Mesendoderm (in vitro differentiated cells): ENCODE data around the gene USP49.

Experiments
- DNase-seq: peaks from one replicate; pipeline ENCODE4 v3.0.0; 2013
- H2AK5ac ChIP-seq: 2 replicates; pipeline ENCODE4 v1.6.1; 2013; ENCODE audit warnings: low read length, inconsistent platforms
- H2BK120ac ChIP-seq: 2 replicates; pipeline ENCODE4 v1.6.1; 2013; ENCODE audit warnings: low read depth, mild to moderate bottlenecking, low read length, moderate library complexity, mixed read lengths
- H2BK15ac ChIP-seq: replicated peaks from 2 replicates; pipeline ENCODE4 v1.6.1; 2013; ENCODE audit warnings: low read depth, mild to moderate bottlenecking, moderate library complexity
- H2BK5ac ChIP-seq: 2 replicates; pipeline ENCODE4 v1.6.1; 2013; ENCODE audit warnings: low read length, inconsistent platforms
- H3K18ac ChIP-seq: 2 replicates; pipeline ENCODE4 v1.6.1; 2013; ENCODE audit warnings: mild to moderate bottlenecking, low read length, mixed read lengths
- H3K23ac ChIP-seq: one replicate; pipeline ENCODE4 v1.6.1; 2013; ENCODE audit warnings: low read length
- H3K27ac ChIP-seq: 2 replicates; pipeline ENCODE4 v1.5.1; 2013; ENCODE audit warnings: low read depth, mild to moderate bottlenecking, inconsistent platforms, low read length, moderate library complexity
- H3K27me3 ChIP-seq: 2 replicates; pipeline ENCODE4 v1.6.1; 2013; ENCODE audit warnings: low read length, control low read depth, mild to moderate bottlenecking, inconsistent platforms; ENCODE audit not compliant: insufficient read depth, poor library complexity
- H3K36me3 ChIP-seq: 2 replicates; pipeline ENCODE4 v1.6.1; 2013; ENCODE audit warnings: low read length, inconsistent platforms; ENCODE audit not compliant: control insufficient read depth, insufficient read depth
- H3K4ac ChIP-seq: one replicate; pipeline ENCODE4 v1.6.1; 2013; ENCODE audit warnings: low read depth, mild to moderate bottlenecking, low read length, moderate library complexity
- H3K4me1 ChIP-seq: 2 replicates; pipeline ENCODE4 v1.6.1; 2013; ENCODE audit warnings: low read depth, low read length, inconsistent platforms; ENCODE audit not compliant: control insufficient read depth
- H3K4me2 ChIP-seq: 2 replicates; pipeline ENCODE4 v1.6.1; 2013; ENCODE audit warnings: low read length
- H3K4me3 ChIP-seq: 2 replicates; pipeline ENCODE4 v1.5.1; 2013; ENCODE audit warnings: mild to moderate bottlenecking, low read length
- H3K56ac ChIP-seq: one replicate; pipeline ENCODE4 v1.6.1; 2013; ENCODE audit warnings: low read length
- H3K79me1 ChIP-seq: 2 replicates; pipeline ENCODE4 v1.6.1; 2013; ENCODE audit warnings: low read length, inconsistent platforms
- H3K79me2 ChIP-seq: 2 replicates; pipeline ENCODE4 v1.6.1; 2013; ENCODE audit warnings: mild to moderate bottlenecking, low read length; ENCODE audit not compliant: control insufficient read depth, insufficient read depth
- H3K9ac ChIP-seq: 2 replicates; pipeline ENCODE4 v1.6.1; 2013; ENCODE audit warnings: low read length, inconsistent platforms
- H4K5ac ChIP-seq: one replicate; pipeline ENCODE4 v1.6.1; 2013; ENCODE audit warnings: low read length
- H4K8ac ChIP-seq: one replicate; pipeline ENCODE4 v1.6.1; 2013; ENCODE audit warnings: low read depth, mild to moderate bottlenecking, control low read depth, low read length, moderate library complexity
- WGBS: extraction: QIAGEN DNeasy Blood & Tissue Kit; methylation state at CpG from one replicate; pipeline ENCODE4 v1.1.7; 2013; ENCODE audit warnings: low lambda C conversion rate, missing lambda C conversion rate; ENCODE audit not compliant: insufficient coverage; ENCODE audit errors: extremely low coverage; 5-methylcytosine and 5-hydroxymethylcytosine counted together

Gene USP49

GRCh38 chr6:41747256-41748101 is 147.7 kb downstream of the USP49 start, which contains the start of gene PGC:
TSS of gene PGC (minus strand) at chr6:41747397. CDS start at chr6:41747334, 63 bp downstream.
- no peak within 1 kb of the TSS for H3K4me2 ChIP-seq
- no peak within 1 kb of the TSS for H2BK15ac ChIP-seq
- DNase-seq = no peak
- no peak within 1 kb of the TSS for H3K27ac ChIP-seq
- H3K36me3 ChIP-seq = no peaks in the 10 kb centered on the region
- no peaks in the 10 kb centered on the region for H3K79me1 ChIP-seq
- no peaks in the 10 kb centered on the region for H3K79me2 ChIP-seq
- H3K4ac ChIP-seq = no peak within 1 kb of the TSS
- H3K23ac ChIP-seq = no peak within 1 kb of the TSS
- H3K9ac ChIP-seq = no peak within 1 kb of the TSS
- no peak within 1 kb of the TSS for H3K56ac ChIP-seq
- no peaks in the 10 kb centered on the region for H3K4me1 ChIP-seq
- no peak within 1 kb of the TSS for H4K5ac ChIP-seq
- no peak within 1 kb of the TSS for H2BK5ac ChIP-seq
- H4K8ac ChIP-seq = no peak within 1 kb of the TSS
- H2BK120ac ChIP-seq = no peak within 1 kb of the TSS
- no CpG with 5 or more reads among the region's 15 CpGs for WGBS
- no peaks in the 10 kb centered on the region for H3K27me3 ChIP-seq
- H3K18ac ChIP-seq = no peak within 1 kb of the TSS
- no peak within 1 kb of the TSS for H3K4me3 ChIP-seq
- no peak within 1 kb of the TSS for H2AK5ac ChIP-seq

GRCh38 chr6:41746107-41746506 is 149.1 kb downstream of the USP49 start:
- Histone ChIP-seq H3K4me1 (no peaks in the 10 kb centered on the region), H3K4me3 (no peak overlapping the region), H3K56ac (no peak overlapping the region), H3K27ac (no peak overlapping the region), H2AK5ac (no peak overlapping the region), H3K9ac (no peak overlapping the region), H3K23ac (no peak overlapping the region), H2BK15ac (no peak overlapping the region), H3K36me3 (no peaks in the 10 kb centered on the region), H3K79me1 (no peaks in the 10 kb centered on the region), H4K8ac (no peak overlapping the region), H2BK120ac (no peak overlapping the region), H3K18ac (no peak overlapping the region), H4K5ac (no peak overlapping the region), H3K4me2 (no peak overlapping the region), H3K4ac (no peak overlapping the region), H2BK5ac (no peak overlapping the region), H3K27me3 (no peaks in the 10 kb centered on the region), H3K79me2 (no peaks in the 10 kb centered on the region)
- no peak for DNase-seq
- no CpG with 5 or more reads among the region's 10 CpGs for WGBS

GRCh38 chr6:41744236-41744787 is 150.9 kb downstream of the USP49 start:
- Histone ChIP-seq H2BK120ac (no peak overlapping the region), H2BK15ac (no peak overlapping the region), H3K4ac (no peak overlapping the region), H3K56ac (no peak overlapping the region), H3K36me3 (no peaks in the 10 kb centered on the region), H2AK5ac (no peak overlapping the region), H3K79me1 (no peaks in the 10 kb centered on the region), H3K79me2 (no peaks in the 10 kb centered on the region), H3K9ac (no peak overlapping the region), H4K5ac (no peak overlapping the region), H3K18ac (no peak overlapping the region), H3K4me3 (no peak overlapping the region), H3K23ac (no peak overlapping the region), H3K4me2 (no peak overlapping the region), H2BK5ac (no peak overlapping the region), H4K8ac (no peak overlapping the region), H3K27ac (no peak overlapping the region), H3K4me1 (no peaks in the 10 kb centered on the region), H3K27me3 (no peaks in the 10 kb centered on the region)
- WGBS = no CpG with 5 or more reads among the region's 7 CpGs
- DNase-seq = no peak

- H3K23ac ChIP-seq = no peak overlapping the region
- H3K4ac ChIP-seq = no peak overlapping the region
- no peak overlapping the region for H2BK15ac ChIP-seq
- H3K56ac ChIP-seq = no peak overlapping the region
- no peak overlapping the region for H3K4me2 ChIP-seq
- H3K79me1 ChIP-seq = no peaks in the 10 kb centered on the region
- H3K27me3 ChIP-seq = no peaks in the 10 kb centered on the region
- H4K5ac ChIP-seq = no peak overlapping the region
- no peak for DNase-seq
- H3K18ac ChIP-seq = no peak overlapping the region
- H3K79me2 ChIP-seq = no peaks in the 10 kb centered on the region
- no peaks in the 10 kb centered on the region for H3K4me1 ChIP-seq
- H2BK5ac ChIP-seq = no peak overlapping the region
- H3K36me3 ChIP-seq = no peaks in the 10 kb centered on the region
- no peak overlapping the region for H2BK120ac ChIP-seq
- WGBS = no CpG with 5 or more reads among the region's 6 CpGs
- no peak overlapping the region for H4K8ac ChIP-seq
- no peak overlapping the region for H2AK5ac ChIP-seq
- H3K9ac ChIP-seq = no peak overlapping the region
- no peak overlapping the region for H3K4me3 ChIP-seq
- no peak overlapping the region for H3K27ac ChIP-seq
Measured at GRCh38 chr6:41743406-41744235, 151.6 kb downstream of the USP49 start.

GRCh38 chr6:41741625-41742490 is 153.3 kb downstream of the USP49 start:
- Histone ChIP-seq H2BK15ac (no peak overlapping the region), H2AK5ac (no peak overlapping the region), H3K56ac (no peak overlapping the region), H3K27me3 (no peaks in the 10 kb centered on the region), H2BK120ac (no peak overlapping the region), H2BK5ac (no peak overlapping the region), H4K5ac (no peak overlapping the region), H4K8ac (no peak overlapping the region), H3K4me3 (no peak overlapping the region), H3K9ac (no peak overlapping the region), H3K4me1 (no peaks in the 10 kb centered on the region), H3K79me1 (no peaks in the 10 kb centered on the region), H3K79me2 (no peaks in the 10 kb centered on the region), H3K4ac (no peak overlapping the region), H3K23ac (no peak overlapping the region), H3K18ac (no peak overlapping the region), H3K36me3 (no peaks in the 10 kb centered on the region), H3K27ac (no peak overlapping the region), H3K4me2 (no peak overlapping the region)
- no CpG with 5 or more reads among the region's 20 CpGs for WGBS
- peak; percentile 25 for DNase-seq
